IMR-90 (cell line): ENCODE data around the gene ATP1A1. TPM values are rescaled to one million over a fixed set of nuclear protein-coding genes. Genes with fewer than 3 reads are reported as not detected.

Experiments used
- ATAC-seq: fragments of 200-7000 bp; cut with Tn5 transposase; 2 replicates; pipeline ENCODE4 v1.9.1; 2020; ENCODE audit warnings: low read depth, mild to moderate bottlenecking, moderate library complexity
- BruUV-seq: library from RNA; stranded (reverse); fragments of 400-500 nt; replicated peaks from 2 replicates; lab custom pipeline; 2021; lab: Mats Ljungman, UMichigan
- CTCF ChIA-PET: fragments of 300-600 bp; formaldehyde crosslinking; extraction: SDS; loops from one replicate; lab custom pipeline; 2021; ENCODE audit warnings: antibody characterized with exemption; lab: Yijun Ruan, JAX
- POLR2A ChIA-PET: fragments of 300-600 bp; sonication (Branson Sonifier 250); formaldehyde crosslinking; loops from one replicate; lab custom pipeline; 2022; ENCODE audit warnings: antibody characterized with exemption; ENCODE audit not compliant: unreplicated experiment; lab: Charles Lee
- DNase-seq: peaks from one replicate; pipeline ENCODE4 v3.0.0; 2013
- H2AFZ ChIP-seq: replicated peaks from 2 replicates; pipeline ENCODE3; 2013; ENCODE audit warnings: low read length, mild to moderate bottlenecking; ENCODE audit not compliant: poor library complexity
- H2AK5ac ChIP-seq: 2 replicates; pipeline ENCODE4 v1.6.1; 2013; ENCODE audit warnings: low read depth, low read length, inconsistent platforms
- H2AK9ac ChIP-seq: replicated peaks from 2 replicates; pipeline ENCODE3; 2013; ENCODE audit warnings: mild to moderate bottlenecking, low read depth, low read length, moderate library complexity; ENCODE audit not compliant: poor library complexity
- H2BK120ac ChIP-seq: 2 replicates; pipeline ENCODE4 v1.6.1; 2013; ENCODE audit warnings: low read depth, low read length, inconsistent platforms
- H2BK15ac ChIP-seq: 3 replicates; pipeline ENCODE4 v1.6.1; 2013; ENCODE audit warnings: low read depth, low read length, inconsistent platforms
- H2BK20ac ChIP-seq: 2 replicates; pipeline ENCODE4 v1.6.1; 2013; ENCODE audit warnings: low read depth, mild to moderate bottlenecking, inconsistent platforms, low read length, moderate library complexity
- H2BK5ac ChIP-seq: 2 replicates; pipeline ENCODE4 v1.6.1; 2013; ENCODE audit warnings: mild to moderate bottlenecking, low read depth, low read length, inconsistent platforms; ENCODE audit not compliant: poor library complexity, severe bottlenecking
- H3K14ac ChIP-seq: replicated peaks from 2 replicates; pipeline ENCODE4 v1.6.1; 2013; ENCODE audit warnings: low read depth, low read length, inconsistent platforms
- H3K18ac ChIP-seq: 2 replicates; pipeline ENCODE4 v1.6.1; 2013; ENCODE audit warnings: low read depth, low read length, control low read depth
- H3K23ac ChIP-seq: 2 replicates; pipeline ENCODE4 v1.6.1; 2013; ENCODE audit warnings: low read depth, low read length, inconsistent platforms
- H3K27ac ChIP-seq: 2 replicates; pipeline ENCODE4 v1.5.1; 2013; ENCODE audit warnings: mild to moderate bottlenecking, control low read depth, low read length; ENCODE audit not compliant: insufficient read depth
- H3K27me3 ChIP-seq: 2 replicates; pipeline ENCODE4 v1.6.1; 2013; ENCODE audit warnings: low read length; ENCODE audit not compliant: control insufficient read depth, insufficient read depth
- H3K36me3 ChIP-seq: 2 replicates; pipeline ENCODE4 v1.6.1; 2013; ENCODE audit warnings: low read length, mixed read lengths; ENCODE audit not compliant: control insufficient read depth, insufficient read depth
- H3K4ac ChIP-seq: 2 replicates; pipeline ENCODE4 v1.6.1; 2013; ENCODE audit warnings: low read depth, low read length, inconsistent platforms
- H3K4me1 ChIP-seq: 2 replicates; pipeline ENCODE4 v1.6.1; 2013; ENCODE audit warnings: low read length, mixed read lengths; ENCODE audit not compliant: control insufficient read depth, insufficient read depth
- H3K4me2 ChIP-seq: 2 replicates; pipeline ENCODE4 v1.6.1; 2013; ENCODE audit warnings: low read depth, mild to moderate bottlenecking, control low read depth, low read length, moderate library complexity
- H3K4me3 ChIP-seq: 2 replicates; pipeline ENCODE4 v1.5.1; 2013; ENCODE audit warnings: low read depth, mild to moderate bottlenecking, control low read depth, low read length, moderate library complexity; ENCODE audit not compliant: insufficient read depth
- H3K56ac ChIP-seq: 2 replicates; pipeline ENCODE4 v1.6.1; 2013; ENCODE audit warnings: low read length, inconsistent platforms; ENCODE audit not compliant: insufficient read depth; ENCODE audit errors: extremely low read depth
- H3K79me1 ChIP-seq, 2 experiments: 2 replicates each; pipeline ENCODE4 v1.6.1; 2013; ENCODE audit warnings: low read length in 2 of 2, inconsistent platforms in 1 of 2, low read depth in 1 of 2
- H3K9ac ChIP-seq: 2 replicates; pipeline ENCODE4 v1.6.1; 2013; ENCODE audit warnings: low read depth, low read length, control low read depth
- H3K9me1 ChIP-seq: 2 replicates; pipeline ENCODE4 v1.6.1; 2013; ENCODE audit warnings: low read length, inconsistent platforms; ENCODE audit not compliant: insufficient read depth
- H3K9me3 ChIP-seq: 2 replicates; pipeline ENCODE4 v1.6.1; 2013; ENCODE audit warnings: low read length; ENCODE audit not compliant: control insufficient read depth, insufficient read depth
- H4K20me1 ChIP-seq: 2 replicates; pipeline ENCODE4 v1.6.1; 2013; ENCODE audit warnings: low read length, inconsistent platforms; ENCODE audit not compliant: insufficient read depth
- H4K5ac ChIP-seq: 2 replicates; pipeline ENCODE4 v1.6.1; 2013; ENCODE audit warnings: mild to moderate bottlenecking, low read depth, low read length, control low read depth
- H4K8ac ChIP-seq, 2 experiments: 2 replicates each; pipeline ENCODE4 v1.6.1; 2013; ENCODE audit warnings: low read depth in 2 of 2, low read length in 2 of 2, control low read depth in 1 of 2, inconsistent platforms in 1 of 2
- H4K91ac ChIP-seq: 2 replicates; pipeline ENCODE4 v1.6.1; 2013; ENCODE audit warnings: low read depth, low read length, inconsistent platforms; ENCODE audit not compliant: insufficient read depth
- BHLHE40 ChIP-seq: fragments of 150-350 bp; IDR thresholded peaks from 2 replicates; pipeline ENCODE4 v1.6.1; 2016; ENCODE audit warnings: mild to moderate bottlenecking, low read depth, low read length
- CEBPB ChIP-seq: IDR thresholded peaks from 2 replicates; pipeline ENCODE4 v1.6.1; 2012; ENCODE audit warnings: low read depth, low read length, improper control_type of control experiment
- CHD1 ChIP-seq: IDR thresholded peaks from 2 replicates; pipeline ENCODE4 v1.6.1; 2012; ENCODE audit warnings: low read depth, low read length, improper control_type of control experiment
- FOS ChIP-seq: fragments of 150-350 bp; IDR thresholded peaks from 2 replicates; pipeline ENCODE4 v1.6.1; 2016; ENCODE audit warnings: low read depth, low read length
- MAFK ChIP-seq: IDR thresholded peaks from 2 replicates; pipeline ENCODE4 v1.6.1; 2012; ENCODE audit warnings: low read depth, low read length, improper control_type of control experiment
- MAZ ChIP-seq: IDR thresholded peaks from 2 replicates; pipeline ENCODE4 v1.6.1; 2012; ENCODE audit warnings: low read depth, mild to moderate bottlenecking, low read length, improper control_type of control experiment, moderate library complexity, borderline replicate concordance
- MXI1 ChIP-seq: IDR thresholded peaks from 2 replicates; pipeline ENCODE4 v1.6.1; 2012; ENCODE audit warnings: low read depth, mild to moderate bottlenecking, low read length, moderate library complexity, borderline replicate concordance
- NFE2L2 ChIP-seq: fragments of 150-350 bp; IDR thresholded peaks from 2 replicates; pipeline ENCODE4 v1.6.1; 2016; ENCODE audit warnings: low read depth, mild to moderate bottlenecking, low read length
- POLR2A ChIP-seq: IDR thresholded peaks from 2 replicates; pipeline ENCODE4 v1.6.1; 2012; ENCODE audit warnings: mild to moderate bottlenecking, low read depth, low read length
- RAD21 ChIP-seq: IDR thresholded peaks from 2 replicates; pipeline ENCODE4 v1.6.1; 2012; ENCODE audit warnings: low read length, improper control_type of control experiment
- RCOR1 ChIP-seq: IDR thresholded peaks from 2 replicates; pipeline ENCODE4 v1.6.1; 2012; ENCODE audit warnings: mild to moderate bottlenecking, low read length, improper control_type of control experiment; ENCODE audit not compliant: insufficient replicate concordance
- SMC3 ChIP-seq: fragments of 150-350 bp; IDR thresholded peaks from 2 replicates; pipeline ENCODE4 v1.6.1; 2016; ENCODE audit warnings: low read depth, mild to moderate bottlenecking, antibody characterized with exemption, low read length, moderate library complexity
- USF2 ChIP-seq: fragments of 150-350 bp; IDR thresholded peaks from 2 replicates; pipeline ENCODE4 v1.6.1; 2017; ENCODE audit warnings: mild to moderate bottlenecking, antibody characterized with exemption, low read length, low read depth
- WGBS, 2 experiments: methylation state at CpG; one replicate each; pipeline versions ENCODE4 v1.1.5 to v1.1.7; 2013; ENCODE audit warnings: missing lambda C conversion rate in 2 of 2; ENCODE audit not compliant: insufficient read length in 1 of 2; ENCODE audit errors: extremely low coverage in 2 of 2; 5-methylcytosine and 5-hydroxymethylcytosine counted together
- dilution Hi-C: fragments of 300-500 bp; cut with HindIII; formaldehyde crosslinking; loops from one replicate; pipeline ENCODE4 v1.14.3; 2018; ENCODE audit warnings: low sequenced_read_pairs; ENCODE audit not compliant: unreplicated experiment
- in situ Hi-C: fragments of 300-500 bp; cut with MboI; formaldehyde crosslinking; loops from 3 replicates; pipeline ENCODE4 v1.14.3; 2019; ENCODE audit warnings: low sequenced_read_pairs, inconsistent platforms, mixed read lengths
- intact Hi-C: fragments of 100-400 bp; cut with micrococcal nuclease; formaldehyde crosslinking; loops from 2 replicates; pipeline ENCODE4 v1.10.0; 2022
- polyA plus RNA-seq, 3 experiments: library from polyadenylated mRNA; depleted of rRNA; stranded (reverse); fragments of >200 nt; gene quantifications; 2 replicates each; pipeline ENCODE4 v1.2.3, GENCODE V29; 2012; ENCODE audit warnings: low replicate concordance in 1 of 3
- total RNA-seq: library from RNA; depleted of rRNA; stranded (reverse); fragments of >200 nt; gene quantifications from 2 replicates; pipeline ENCODE4 v1.2.3, GENCODE V29; 2012
- TF ChIP-seq, protein P1 (sequence below): fragments of 150-350 bp; IDR thresholded peaks from 2 replicates; pipeline ENCODE4 v1.6.1; 2016; ENCODE audit warnings: low read depth, mild to moderate bottlenecking, low read length, moderate library complexity, borderline replicate concordance
- TF ChIP-seq, protein P2 (sequence below): conservative IDR thresholded peaks from 2 replicates; pipeline ENCODE4 v1.5.1; 2012; ENCODE audit warnings: mild to moderate bottlenecking, low read depth, low read length, improper control_type of control experiment

Gene ATP1A1
- total and polyA plus RNA-seq, 2 of the 4 experiments (the other 2 are of a cell fraction): 116 to 125 TPM

GRCh38 chr1:116435806-116436610 is 63.0 kb downstream of the ATP1A1 start:
- no TSS peak for BruUV-seq
- H3K4ac ChIP-seq: no peak overlapping the region
- H4K8ac ChIP-seq: no peak overlapping the region
- no peak overlapping the region for H2AK5ac ChIP-seq
- ChIA-PET CTCF (interaction anchor here (0.6 kb wide), 1 partner anchor 32 kb away, joined by 3 read pairs; no protein-coding TSS in a partner anchor), POLR2A (no interaction called here)
- H3K9ac ChIP-seq: no peak overlapping the region
- no peak overlapping the region for H4K5ac ChIP-seq
- no peaks in the 10 kb centered on the region for H4K20me1 ChIP-seq
- no peak overlapping the region for H2BK120ac ChIP-seq
- in situ Hi-C loops: no loop called here
- H3K36me3 ChIP-seq: no peaks in the 10 kb centered on the region
- H3K4me1 ChIP-seq: peaks cover 3% of the 10 kb centered on the region; the same call in 1 of the 2 replicates
- no CpG with 5 or more reads among the region's 2 CpGs for WGBS, 2 experiments
- H3K9me3 ChIP-seq: no peaks in the 10 kb centered on the region
- intact Hi-C loops: no loop called here
- H3K79me1 ChIP-seq: no peaks in the 10 kb centered on the region
- no peak for ATAC-seq
- dilution Hi-C loops: no loop called here
- H3K4me2 ChIP-seq: no peak overlapping the region
- H2BK20ac ChIP-seq: no peak overlapping the region
- no peak overlapping the region for H2AK9ac ChIP-seq
- DNase-seq: no peak
- no peak overlapping the region for H3K18ac ChIP-seq
- H3K27me3 ChIP-seq: peaks cover 4% of the 10 kb centered on the region; the same call in 1 of the 2 replicates
- H4K91ac ChIP-seq: no peak overlapping the region
- H2BK5ac ChIP-seq: no peak overlapping the region
- no peak overlapping the region for H2BK15ac ChIP-seq
- H2AFZ ChIP-seq: no peak overlapping the region
- no peak overlapping the region for H3K23ac ChIP-seq
- no peak overlapping the region for H3K4me3 ChIP-seq
- H3K27ac ChIP-seq: no peak overlapping the region
- H3K56ac ChIP-seq: no peak overlapping the region
- H3K14ac ChIP-seq: no peak overlapping the region
- H3K9me1 ChIP-seq: no peaks in the 10 kb centered on the region
- TF ChIP-seq RCOR1: no peak
- no peak for TF ChIP-seq RAD21
- no peak for TF ChIP-seq BHLHE40
- TF ChIP-seq CHD1: no peak
- TF ChIP-seq MAZ: no peak
- TF ChIP-seq, protein P1, sequence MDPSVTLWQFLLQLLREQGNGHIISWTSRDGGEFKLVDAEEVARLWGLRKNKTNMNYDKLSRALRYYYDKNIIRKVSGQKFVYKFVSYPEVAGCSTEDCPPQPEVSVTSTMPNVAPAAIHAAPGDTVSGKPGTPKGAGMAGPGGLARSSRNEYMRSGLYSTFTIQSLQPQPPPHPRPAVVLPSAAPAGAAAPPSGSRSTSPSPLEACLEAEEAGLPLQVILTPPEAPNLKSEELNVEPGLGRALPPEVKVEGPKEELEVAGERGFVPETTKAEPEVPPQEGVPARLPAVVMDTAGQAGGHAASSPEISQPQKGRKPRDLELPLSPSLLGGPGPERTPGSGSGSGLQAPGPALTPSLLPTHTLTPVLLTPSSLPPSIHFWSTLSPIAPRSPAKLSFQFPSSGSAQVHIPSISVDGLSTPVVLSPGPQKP: no peak
- TF ChIP-seq MXI1: no peak
- no peak for TF ChIP-seq POLR2A
- TF ChIP-seq, protein P2, sequence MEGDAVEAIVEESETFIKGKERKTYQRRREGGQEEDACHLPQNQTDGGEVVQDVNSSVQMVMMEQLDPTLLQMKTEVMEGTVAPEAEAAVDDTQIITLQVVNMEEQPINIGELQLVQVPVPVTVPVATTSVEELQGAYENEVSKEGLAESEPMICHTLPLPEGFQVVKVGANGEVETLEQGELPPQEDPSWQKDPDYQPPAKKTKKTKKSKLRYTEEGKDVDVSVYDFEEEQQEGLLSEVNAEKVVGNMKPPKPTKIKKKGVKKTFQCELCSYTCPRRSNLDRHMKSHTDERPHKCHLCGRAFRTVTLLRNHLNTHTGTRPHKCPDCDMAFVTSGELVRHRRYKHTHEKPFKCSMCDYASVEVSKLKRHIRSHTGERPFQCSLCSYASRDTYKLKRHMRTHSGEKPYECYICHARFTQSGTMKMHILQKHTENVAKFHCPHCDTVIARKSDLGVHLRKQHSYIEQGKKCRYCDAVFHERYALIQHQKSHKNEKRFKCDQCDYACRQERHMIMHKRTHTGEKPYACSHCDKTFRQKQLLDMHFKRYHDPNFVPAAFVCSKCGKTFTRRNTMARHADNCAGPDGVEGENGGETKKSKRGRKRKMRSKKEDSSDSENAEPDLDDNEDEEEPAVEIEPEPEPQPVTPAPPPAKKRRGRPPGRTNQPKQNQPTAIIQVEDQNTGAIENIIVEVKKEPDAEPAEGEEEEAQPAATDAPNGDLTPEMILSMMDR: no peak
- no peak for TF ChIP-seq SMC3
- TF ChIP-seq MAFK: no peak
- no peak for TF ChIP-seq USF2
- TF ChIP-seq CEBPB: no peak
- TF ChIP-seq FOS: no peak
- no peak for TF ChIP-seq NFE2L2
